Anterior cingulate cortex (tissue), 58 donors: ENCODE measurements around the gene RNF213.

Experiments
- DNase-seq, 58 donors: peaks; one replicate each; lab custom pipeline; 2025; lab: John Stamatoyannopoulos, UW

Gene RNF213

DNA sequence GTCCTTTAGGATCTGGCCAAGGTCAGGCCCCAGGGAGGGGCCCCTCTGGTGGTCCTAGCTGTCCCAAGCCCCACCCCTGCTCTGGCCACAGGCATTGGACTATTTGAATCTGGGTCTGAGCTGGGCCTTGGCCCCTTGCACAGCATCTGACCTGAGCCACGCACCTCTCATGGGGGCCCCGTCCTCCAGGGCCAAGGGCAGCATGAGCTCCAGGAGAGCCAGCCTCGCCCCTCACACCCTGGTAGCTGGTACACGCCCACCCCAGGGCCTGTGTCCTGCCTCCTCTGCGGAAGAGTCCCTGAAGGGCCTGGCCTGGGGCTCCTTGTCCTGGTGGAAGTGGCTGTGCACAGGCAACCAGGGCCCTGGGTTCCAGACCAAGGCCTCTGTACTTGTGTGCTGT lies 178.2 kb downstream of the RNF213 start:
- no peak for DNase-seq

- no peak for DNase-seq
Measured at GRCh38 chr17:80439499-80439898, 178.8 kb downstream of the RNF213 start.

- DNase-seq: no peak
Measured at GRCh38 chr17:80441133-80441578, 180.5 kb downstream of the RNF213 start.

DNA sequence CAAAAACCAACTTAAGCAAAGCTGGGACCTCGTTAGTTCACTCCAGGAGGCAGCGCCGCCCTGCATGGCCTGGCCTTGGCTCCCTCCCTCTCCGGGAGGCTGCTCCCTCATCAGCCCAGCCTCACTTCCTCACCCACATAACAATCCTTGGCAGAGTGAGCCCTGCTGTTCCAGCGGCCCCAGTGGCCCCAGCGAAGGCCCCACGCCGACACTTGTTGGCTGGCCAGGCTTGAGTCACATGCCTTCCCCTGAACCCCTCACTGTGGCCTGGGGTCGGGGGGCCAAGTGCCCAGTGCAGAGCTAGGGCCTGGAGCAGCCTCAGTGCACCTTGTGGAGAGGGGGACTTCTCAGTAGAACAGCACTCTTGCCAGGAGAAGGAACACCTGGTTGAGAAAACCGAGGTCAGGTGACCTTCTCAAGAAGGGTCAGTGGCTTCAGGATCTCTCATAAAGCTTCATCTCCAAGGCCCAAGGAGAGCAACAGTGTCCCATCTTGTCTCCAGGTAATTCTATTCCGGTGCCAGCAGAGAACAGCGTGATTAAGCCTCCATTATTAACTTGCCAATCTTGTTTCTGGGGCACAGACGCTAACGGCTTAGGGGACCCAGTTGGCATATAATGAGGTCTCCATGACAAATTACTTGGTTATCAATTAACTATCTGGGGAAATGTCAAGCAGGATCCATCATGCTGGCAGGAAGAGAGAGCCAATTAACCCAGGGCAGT lies 181.1 kb downstream of the RNF213 start:
- DNase-seq: no peak

- DNase-seq: no peak
Measured at GRCh38 chr17:80442323-80442659, 181.6 kb downstream of the RNF213 start.

DNA sequence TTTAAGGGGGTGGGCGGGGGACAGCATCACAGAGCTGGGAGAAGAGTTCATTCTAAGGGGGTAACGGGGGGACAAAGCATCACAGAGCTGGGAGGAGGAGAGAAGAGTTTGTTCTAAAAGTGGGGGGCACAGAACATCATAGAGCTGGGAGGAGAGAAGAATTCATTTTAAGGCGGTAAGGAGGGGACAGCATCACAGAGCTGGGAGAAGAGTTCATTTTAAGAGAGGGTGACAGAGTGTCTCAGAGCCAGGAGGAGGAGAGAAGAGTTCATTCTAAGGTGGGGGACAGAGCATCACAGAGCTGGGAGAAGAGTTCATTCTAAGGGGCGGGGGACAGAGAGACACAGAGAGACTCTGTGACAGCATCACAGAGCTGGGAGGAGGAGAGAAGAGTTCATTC lies 182.1 kb downstream of the RNF213 start:
- DNase-seq: no peak

DNA sequence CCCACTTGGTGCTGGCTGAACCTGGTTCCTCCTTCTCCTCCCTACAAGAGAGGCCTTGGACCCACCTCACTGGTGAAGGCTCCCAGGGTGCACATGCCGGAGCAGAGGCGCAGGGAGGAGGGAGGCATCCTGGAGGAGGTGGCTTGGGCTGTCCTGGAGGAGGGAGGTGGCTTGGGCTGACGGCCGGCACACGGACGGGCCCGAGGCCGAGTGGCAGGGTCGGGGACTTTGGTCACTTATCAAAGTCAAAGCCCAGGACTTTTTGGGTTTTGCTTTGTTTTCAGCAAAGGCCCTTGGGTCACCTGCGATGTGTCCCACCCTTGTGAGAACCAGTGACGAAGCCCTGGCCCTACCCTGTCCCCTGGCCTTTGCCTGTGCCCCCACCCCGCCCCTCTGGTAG lies 182.8 kb downstream of the RNF213 start:
- DNase-seq: no peak

- peak in 4 of 58 donors; percentile 12 to 33 (median 24) for DNase-seq
Measured at GRCh38 chr17:80443916-80444643, 183.4 kb downstream of the RNF213 start.

DNA sequence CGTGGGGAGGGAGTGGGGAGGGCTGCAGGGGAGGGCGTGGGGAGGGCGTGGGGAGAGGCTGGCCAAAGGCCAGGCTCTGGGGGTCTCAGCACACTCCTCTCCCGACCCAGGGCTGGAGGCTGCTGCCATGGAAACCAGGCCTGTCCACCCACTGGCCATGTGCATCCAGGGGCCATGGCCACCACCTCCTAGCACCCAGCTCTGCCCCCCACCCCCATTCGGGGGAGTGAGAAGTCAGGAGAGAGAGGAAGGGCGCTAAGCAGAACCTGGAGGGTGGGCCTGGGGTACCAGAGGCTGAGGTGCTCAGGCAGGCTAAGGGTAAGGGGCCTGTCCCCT lies 184.0 kb downstream of the RNF213 start:
- DNase-seq: no peak

DNA sequence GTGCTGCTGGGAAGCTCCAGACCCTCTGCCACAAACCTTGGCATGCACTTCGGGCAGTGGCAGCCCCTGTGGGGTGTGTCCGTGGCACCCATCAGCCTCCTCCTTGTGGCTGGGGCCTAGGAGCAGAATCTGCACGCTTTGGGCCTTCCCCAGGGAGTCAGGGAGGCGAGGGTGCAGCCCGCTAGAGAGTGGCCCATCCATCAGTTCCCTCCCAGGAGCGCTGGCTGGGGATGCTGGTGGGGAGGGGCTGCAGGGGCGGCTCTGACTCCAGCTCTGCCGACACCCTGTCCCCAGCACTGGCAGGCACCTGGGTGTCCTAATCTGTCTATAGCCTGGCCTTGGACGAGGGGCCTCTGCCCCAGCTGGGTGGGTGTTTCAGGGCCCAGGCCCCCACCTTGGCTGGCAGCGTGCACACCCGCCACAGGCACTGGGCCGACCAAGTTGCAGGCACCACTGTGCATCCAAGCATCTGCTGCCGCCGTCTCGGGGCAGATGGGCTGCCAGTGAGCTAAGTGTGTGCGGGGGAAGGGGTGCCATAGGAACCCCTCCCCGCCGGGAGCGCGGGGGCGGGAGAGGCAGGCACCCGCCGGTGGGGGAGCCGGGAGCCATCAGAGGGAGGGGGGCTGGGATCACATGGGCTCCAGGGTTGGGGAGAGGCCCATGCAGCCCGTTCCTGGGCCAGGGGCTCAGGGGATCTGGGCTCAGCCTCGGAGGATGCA lies 184.5 kb downstream of the RNF213 start:
- peak in 30 of 58 donors; percentile 6 to 84 (median 56) for DNase-seq

DNA sequence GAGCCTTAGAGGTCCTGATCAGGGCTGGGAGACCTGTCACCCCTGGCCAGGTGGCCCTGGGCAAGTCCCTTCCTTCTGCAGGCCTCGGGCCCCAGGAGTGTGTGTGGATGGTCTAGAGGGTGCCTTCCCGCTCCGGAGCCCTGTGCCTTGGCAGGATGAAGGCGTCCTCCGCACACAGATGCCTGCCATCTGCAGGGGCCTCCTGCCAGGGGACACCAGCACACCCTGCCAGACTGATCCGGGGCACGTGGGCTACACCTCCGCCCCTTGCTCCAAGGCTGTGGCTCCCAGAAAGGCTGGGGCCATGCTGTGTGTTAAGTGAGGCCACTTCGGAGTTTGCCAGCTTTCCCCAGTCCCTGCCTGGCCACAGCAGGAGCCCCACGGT lies 185.1 kb downstream of the RNF213 start:
- DNase-seq: peak in 33 of 58 donors; percentile 24 to 84 (median 43)

GRCh38 chr17:80446645-80447405 lies 186.2 kb downstream of the RNF213 start:
- peak in 4 of 58 donors; percentile 16 to 63 (median 20) for DNase-seq

- DNase-seq: no peak
Measured at GRCh38 chr17:80447790-80448189, 187.1 kb downstream of the RNF213 start.
